Endothelial cell (in vitro differentiated cells): ENCODE measurements around the gene NFATC1. TPM values are rescaled to one million over a fixed set of nuclear protein-coding genes. Genes with fewer than 3 reads are reported as not detected.
A peak's percentile ranks its signal among the peaks of the same experiment; 100 is the strongest.

ENCODE experiments used
- DNase-seq: peaks from one replicate; pipeline ENCODE4 v3.0.0; 2021; ENCODE audit warnings: low spot score
- H3K27ac Mint-ChIP-seq: one replicate; pipeline ENCODE4 v1.8.0; 2021; ENCODE audit warnings: mixed read lengths, inconsistent platforms; ENCODE audit not compliant: unreplicated experiment
- H3K27me3 Mint-ChIP-seq: one replicate; pipeline ENCODE4 v1.8.0; 2021; ENCODE audit warnings: mild to moderate bottlenecking, moderate library complexity, mixed read lengths, inconsistent platforms; ENCODE audit not compliant: unreplicated experiment
- H3K36me3 Mint-ChIP-seq: one replicate; pipeline ENCODE4 v1.8.0; 2021; ENCODE audit warnings: mild to moderate bottlenecking, low read depth, mixed read lengths, inconsistent platforms; ENCODE audit not compliant: unreplicated experiment
- H3K4me1 Mint-ChIP-seq: one replicate; pipeline ENCODE4 v1.8.0; 2021; ENCODE audit warnings: mild to moderate bottlenecking, mixed read lengths, inconsistent platforms; ENCODE audit not compliant: unreplicated experiment
- H3K4me3 Mint-ChIP-seq: one replicate; pipeline ENCODE4 v1.8.0; 2021; ENCODE audit warnings: mild to moderate bottlenecking, mixed read lengths, inconsistent platforms; ENCODE audit not compliant: unreplicated experiment
- H3K9me3 Mint-ChIP-seq: one replicate; pipeline ENCODE4 v1.8.0; 2021; ENCODE audit warnings: mixed read lengths, inconsistent platforms; ENCODE audit not compliant: unreplicated experiment
- total RNA-seq: library from RNA; stranded (reverse); fragmentation: NEBNext Ultra II Directional; extraction: Animal tissue kit (Norgen Biotek cat#: 25700); gene quantifications from one replicate; pipeline ENCODE4 v1.2.1, GENCODE V29; 2021; ENCODE audit not compliant: unreplicated experiment
- TF ChIP-seq, protein P1 (sequence below): fragments of 200-600 bp; sonication (generic); IDR thresholded peaks from one replicate; pipeline ENCODE4 v1.5.0; 2021; ENCODE audit warnings: antibody characterized with exemption; ENCODE audit not compliant: unreplicated experiment

NFATC1 gene
- total RNA-seq, 1 donor from 2014 or later, result 40.6 TPM

DNA sequence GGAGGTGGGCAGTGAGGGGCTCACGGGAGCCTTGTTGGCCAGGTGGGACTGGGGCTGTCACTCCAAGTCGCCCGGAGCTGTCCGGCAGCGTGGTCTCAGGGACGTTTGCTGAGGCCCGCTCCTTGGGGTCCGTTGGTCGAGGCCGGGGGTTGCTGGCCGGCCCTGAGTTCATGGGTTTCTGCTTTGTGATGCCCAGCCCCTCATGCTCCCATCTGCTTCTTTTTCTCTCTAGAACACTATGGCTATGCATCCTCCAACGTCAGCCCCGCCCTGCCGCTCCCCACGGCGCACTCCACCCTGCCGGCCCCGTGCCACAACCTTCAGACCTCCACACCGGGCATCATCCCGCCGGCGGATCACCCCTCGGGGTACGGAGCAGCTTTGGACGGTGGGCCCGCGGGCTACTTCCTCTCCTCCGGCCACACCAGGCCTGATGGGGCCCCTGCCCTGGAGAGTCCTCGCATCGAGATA is 14.5 kb downstream of the NFATC1 start:
- no peaks in the 10 kb centered on the region for H3K9me3 Mint-ChIP-seq
- TF ChIP-seq, protein P1, sequence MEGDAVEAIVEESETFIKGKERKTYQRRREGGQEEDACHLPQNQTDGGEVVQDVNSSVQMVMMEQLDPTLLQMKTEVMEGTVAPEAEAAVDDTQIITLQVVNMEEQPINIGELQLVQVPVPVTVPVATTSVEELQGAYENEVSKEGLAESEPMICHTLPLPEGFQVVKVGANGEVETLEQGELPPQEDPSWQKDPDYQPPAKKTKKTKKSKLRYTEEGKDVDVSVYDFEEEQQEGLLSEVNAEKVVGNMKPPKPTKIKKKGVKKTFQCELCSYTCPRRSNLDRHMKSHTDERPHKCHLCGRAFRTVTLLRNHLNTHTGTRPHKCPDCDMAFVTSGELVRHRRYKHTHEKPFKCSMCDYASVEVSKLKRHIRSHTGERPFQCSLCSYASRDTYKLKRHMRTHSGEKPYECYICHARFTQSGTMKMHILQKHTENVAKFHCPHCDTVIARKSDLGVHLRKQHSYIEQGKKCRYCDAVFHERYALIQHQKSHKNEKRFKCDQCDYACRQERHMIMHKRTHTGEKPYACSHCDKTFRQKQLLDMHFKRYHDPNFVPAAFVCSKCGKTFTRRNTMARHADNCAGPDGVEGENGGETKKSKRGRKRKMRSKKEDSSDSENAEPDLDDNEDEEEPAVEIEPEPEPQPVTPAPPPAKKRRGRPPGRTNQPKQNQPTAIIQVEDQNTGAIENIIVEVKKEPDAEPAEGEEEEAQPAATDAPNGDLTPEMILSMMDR, result no peak
- no peak for DNase-seq
- peaks cover 22% of the 10 kb centered on the region for H3K4me1 Mint-ChIP-seq
- H3K36me3 Mint-ChIP-seq, result peaks cover 26% of the 10 kb centered on the region
- H3K4me3 Mint-ChIP-seq, result no peak overlapping the region
- H3K27ac Mint-ChIP-seq, result no peak overlapping the region
- H3K27me3 Mint-ChIP-seq, result peaks cover 12% of the 10 kb centered on the region

DNA sequence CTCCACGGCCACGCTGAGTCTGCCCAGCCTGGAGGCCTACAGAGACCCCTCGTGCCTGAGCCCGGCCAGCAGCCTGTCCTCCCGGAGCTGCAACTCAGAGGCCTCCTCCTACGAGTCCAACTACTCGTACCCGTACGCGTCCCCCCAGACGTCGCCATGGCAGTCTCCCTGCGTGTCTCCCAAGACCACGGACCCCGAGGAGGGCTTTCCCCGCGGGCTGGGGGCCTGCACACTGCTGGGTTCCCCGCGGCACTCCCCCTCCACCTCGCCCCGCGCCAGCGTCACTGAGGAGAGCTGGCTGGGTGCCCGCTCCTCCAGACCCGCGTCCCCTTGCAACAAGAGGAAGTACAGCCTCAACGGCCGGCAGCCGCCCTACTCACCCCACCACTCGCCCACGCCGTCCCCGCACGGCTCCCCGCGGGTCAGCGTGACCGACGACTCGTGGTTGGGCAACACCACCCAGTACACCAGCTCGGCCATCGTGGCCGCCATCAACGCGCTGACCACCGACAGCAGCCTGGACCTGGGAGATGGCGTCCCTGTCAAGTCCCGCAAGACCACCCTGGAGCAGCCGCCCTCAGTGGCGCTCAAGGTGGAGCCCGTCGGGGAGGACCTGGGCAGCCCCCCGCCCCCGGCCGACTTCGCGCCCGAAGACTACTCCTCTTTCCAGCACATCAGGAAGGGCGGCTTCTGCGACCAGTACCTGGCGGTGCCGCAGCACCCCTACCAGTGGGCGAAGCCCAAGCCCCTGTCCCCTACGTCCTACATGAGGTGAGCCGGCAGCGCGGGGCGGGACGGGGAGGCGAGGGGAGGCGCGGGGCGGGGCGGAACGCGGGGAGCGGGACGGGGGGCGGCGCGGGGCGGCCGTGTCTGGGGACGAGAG is 15.2 kb downstream of the NFATC1 start:
- Mint-ChIP-seq H3K36me3 (peaks cover 26% of the 10 kb centered on the region), H3K4me3 (no peak overlapping the region), H3K4me1 (peaks cover 18% of the 10 kb centered on the region), H3K27ac (no peak overlapping the region), H3K9me3 (no peaks in the 10 kb centered on the region), H3K27me3 (peaks cover 12% of the 10 kb centered on the region)
- TF ChIP-seq, protein P1, result no peak
- no peak for DNase-seq

DNA sequence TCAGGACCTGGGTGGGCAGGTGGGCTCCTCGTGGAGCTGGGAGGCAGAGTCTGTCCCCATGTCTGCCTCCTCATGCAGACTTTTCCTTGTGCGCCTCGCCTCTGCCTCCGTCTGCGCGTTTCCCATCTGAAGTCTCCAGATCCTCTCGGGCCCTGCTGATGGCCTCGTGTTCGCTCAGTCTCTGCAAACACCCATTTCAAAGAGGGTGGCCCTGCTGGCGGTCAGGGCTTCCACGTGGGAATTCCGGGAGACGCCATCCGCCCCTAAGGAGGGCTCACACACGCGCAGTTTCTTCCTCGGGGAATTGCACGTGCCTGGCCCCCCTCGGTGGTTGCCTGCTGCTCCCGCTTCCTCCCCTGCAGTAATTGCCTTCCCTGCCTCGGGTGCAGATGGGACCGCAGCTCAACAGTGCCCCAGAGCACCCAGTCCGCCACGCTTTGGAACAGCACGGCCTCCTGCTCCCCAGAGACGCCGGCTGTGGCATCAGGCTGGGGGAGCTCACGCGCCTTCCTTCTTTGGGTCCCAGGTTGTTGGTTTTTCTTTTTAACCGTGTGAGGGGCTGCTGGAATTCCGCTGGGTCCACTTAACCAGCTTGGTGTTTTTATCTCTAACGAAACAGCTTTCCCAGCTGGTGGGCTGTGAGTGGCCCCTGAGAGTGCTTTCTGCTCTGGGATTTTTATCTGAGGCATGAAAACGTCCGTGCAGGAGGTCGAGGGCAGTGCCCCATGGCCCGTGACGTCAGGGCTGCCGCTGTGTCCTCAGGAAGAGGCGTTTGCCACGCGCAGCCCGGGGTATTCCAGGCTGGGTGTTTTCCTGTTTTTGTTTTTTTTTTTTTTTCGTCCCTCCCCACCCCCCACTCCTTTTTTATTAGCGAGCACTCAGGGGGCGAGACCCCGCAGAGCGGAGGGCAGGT is 16.1 kb downstream of the NFATC1 start:
- no peak for DNase-seq
- TF ChIP-seq, protein P1, result no peak
- H3K27ac Mint-ChIP-seq, result no peak overlapping the region

DNA sequence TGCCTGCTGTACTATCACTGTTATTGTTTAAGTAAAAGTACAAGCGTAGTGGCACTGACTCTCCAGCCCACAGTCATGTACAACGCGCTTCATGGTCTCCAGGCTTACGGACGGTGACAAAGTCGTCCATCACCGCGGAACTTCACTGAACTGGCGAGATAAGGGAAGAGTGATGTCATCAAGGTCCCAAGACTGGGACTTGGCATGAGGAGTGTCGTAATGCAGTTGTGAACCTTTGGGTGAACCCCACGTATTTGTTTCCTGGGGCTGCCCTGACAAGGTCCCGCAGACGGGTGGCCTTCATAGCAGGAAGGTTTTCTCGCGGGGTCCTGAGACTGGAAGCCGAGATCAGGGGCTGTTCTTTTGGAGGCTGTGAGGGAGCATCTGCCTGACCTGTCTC is 17.3 kb downstream of the NFATC1 start:
- H3K27ac Mint-ChIP-seq, result peak overlapping the region; percentile 13
- peaks cover 21% of the 10 kb centered on the region for H3K36me3 Mint-ChIP-seq
- TF ChIP-seq, protein P1, result no peak
- H3K4me1 Mint-ChIP-seq, result peaks cover 12% of the 10 kb centered on the region
- no peaks in the 10 kb centered on the region for H3K9me3 Mint-ChIP-seq
- peak overlapping the region; percentile 49 for H3K4me3 Mint-ChIP-seq
- peaks cover 8% of the 10 kb centered on the region for H3K27me3 Mint-ChIP-seq
- DNase-seq, result no peak

More for the DNA sequence above, 16.1 kb downstream of the NFATC1 start:
- Mint-ChIP-seq H3K4me3 (peak overlapping the region; percentile 18), H3K9me3 (no peaks in the 10 kb centered on the region), H3K27me3 (peaks cover 8% of the 10 kb centered on the region), H3K4me1 (peaks cover 12% of the 10 kb centered on the region), H3K36me3 (peaks cover 21% of the 10 kb centered on the region)
